ENCODE measurements around the gene KCNC2. TPM values are rescaled to one million over a fixed set of nuclear protein-coding genes. Genes with fewer than 3 reads are reported as not detected.

Gene KCNC2
- polyA plus RNA-seq, 1 donor from 2014 or later, result 7.4 TPM

DNA sequence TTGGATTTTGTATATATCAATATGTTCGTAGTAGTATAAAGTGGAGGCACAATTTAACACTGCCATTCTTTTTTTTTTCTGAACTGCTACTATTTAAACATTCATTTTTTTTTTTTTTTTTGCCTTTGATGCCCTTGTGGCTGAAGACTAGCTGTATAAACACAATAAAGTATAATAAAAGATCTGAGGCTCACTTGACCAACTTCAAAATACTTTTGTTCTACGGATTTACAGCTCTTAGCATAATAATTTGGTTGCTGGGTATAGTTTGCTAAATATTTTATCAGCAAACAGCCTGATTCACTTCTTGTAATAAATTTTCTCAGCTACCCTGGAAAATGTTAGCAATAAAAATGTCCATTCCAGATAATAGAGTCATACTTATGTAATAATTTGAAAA lies 128.3 kb downstream of the KCNC2 start:
- no peak overlapping the region for H3K4me2 ChIP-seq (ENCODE audit: low read length)
- H3K27me3 ChIP-seq (ENCODE audit: insufficient read depth, low read depth, low read length), result no peaks in the 10 kb centered on the region
- TF ChIP-seq POLR2AphosphoS5 (IDR thresholded peaks at IDR 0.05) (no peak), MXI1 (conservative IDR thresholded peaks at IDR 0.05; ENCODE audit: poor library complexity, severe bottlenecking) (no peak), EZH2 (IDR thresholded peaks at IDR 0.05; ENCODE audit: borderline replicate concordance, insufficient read depth, low read length, poor library complexity, severe bottlenecking) (no peak), EP300 (conservative IDR thresholded peaks at IDR 0.05; ENCODE audit: poor library complexity, severe bottlenecking) (no peak), SMC3 (conservative IDR thresholded peaks at IDR 0.05; ENCODE audit: poor library complexity) (no peak), RAD21 (conservative IDR thresholded peaks at IDR 0.05) (no peak), TAF1 (IDR thresholded peaks at IDR 0.05; ENCODE audit: low read depth) (no peak)
- TF ChIP-seq, protein P1, sequence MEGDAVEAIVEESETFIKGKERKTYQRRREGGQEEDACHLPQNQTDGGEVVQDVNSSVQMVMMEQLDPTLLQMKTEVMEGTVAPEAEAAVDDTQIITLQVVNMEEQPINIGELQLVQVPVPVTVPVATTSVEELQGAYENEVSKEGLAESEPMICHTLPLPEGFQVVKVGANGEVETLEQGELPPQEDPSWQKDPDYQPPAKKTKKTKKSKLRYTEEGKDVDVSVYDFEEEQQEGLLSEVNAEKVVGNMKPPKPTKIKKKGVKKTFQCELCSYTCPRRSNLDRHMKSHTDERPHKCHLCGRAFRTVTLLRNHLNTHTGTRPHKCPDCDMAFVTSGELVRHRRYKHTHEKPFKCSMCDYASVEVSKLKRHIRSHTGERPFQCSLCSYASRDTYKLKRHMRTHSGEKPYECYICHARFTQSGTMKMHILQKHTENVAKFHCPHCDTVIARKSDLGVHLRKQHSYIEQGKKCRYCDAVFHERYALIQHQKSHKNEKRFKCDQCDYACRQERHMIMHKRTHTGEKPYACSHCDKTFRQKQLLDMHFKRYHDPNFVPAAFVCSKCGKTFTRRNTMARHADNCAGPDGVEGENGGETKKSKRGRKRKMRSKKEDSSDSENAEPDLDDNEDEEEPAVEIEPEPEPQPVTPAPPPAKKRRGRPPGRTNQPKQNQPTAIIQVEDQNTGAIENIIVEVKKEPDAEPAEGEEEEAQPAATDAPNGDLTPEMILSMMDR (IDR thresholded peaks at IDR 0.05; ENCODE audit: poor library complexity, severe bottlenecking), result no peak
- TF ChIP-seq, protein P2, sequence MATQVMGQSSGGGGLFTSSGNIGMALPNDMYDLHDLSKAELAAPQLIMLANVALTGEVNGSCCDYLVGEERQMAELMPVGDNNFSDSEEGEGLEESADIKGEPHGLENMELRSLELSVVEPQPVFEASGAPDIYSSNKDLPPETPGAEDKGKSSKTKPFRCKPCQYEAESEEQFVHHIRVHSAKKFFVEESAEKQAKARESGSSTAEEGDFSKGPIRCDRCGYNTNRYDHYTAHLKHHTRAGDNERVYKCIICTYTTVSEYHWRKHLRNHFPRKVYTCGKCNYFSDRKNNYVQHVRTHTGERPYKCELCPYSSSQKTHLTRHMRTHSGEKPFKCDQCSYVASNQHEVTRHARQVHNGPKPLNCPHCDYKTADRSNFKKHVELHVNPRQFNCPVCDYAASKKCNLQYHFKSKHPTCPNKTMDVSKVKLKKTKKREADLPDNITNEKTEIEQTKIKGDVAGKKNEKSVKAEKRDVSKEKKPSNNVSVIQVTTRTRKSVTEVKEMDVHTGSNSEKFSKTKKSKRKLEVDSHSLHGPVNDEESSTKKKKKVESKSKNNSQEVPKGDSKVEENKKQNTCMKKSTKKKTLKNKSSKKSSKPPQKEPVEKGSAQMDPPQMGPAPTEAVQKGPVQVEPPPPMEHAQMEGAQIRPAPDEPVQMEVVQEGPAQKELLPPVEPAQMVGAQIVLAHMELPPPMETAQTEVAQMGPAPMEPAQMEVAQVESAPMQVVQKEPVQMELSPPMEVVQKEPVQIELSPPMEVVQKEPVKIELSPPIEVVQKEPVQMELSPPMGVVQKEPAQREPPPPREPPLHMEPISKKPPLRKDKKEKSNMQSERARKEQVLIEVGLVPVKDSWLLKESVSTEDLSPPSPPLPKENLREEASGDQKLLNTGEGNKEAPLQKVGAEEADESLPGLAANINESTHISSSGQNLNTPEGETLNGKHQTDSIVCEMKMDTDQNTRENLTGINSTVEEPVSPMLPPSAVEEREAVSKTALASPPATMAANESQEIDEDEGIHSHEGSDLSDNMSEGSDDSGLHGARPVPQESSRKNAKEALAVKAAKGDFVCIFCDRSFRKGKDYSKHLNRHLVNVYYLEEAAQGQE (IDR thresholded peaks at IDR 0.05; ENCODE audit: borderline replicate concordance), result no peak
- no peak overlapping the region for H2AFZ ChIP-seq (ENCODE audit: low read depth, low read length)
- H3K9me2 ChIP-seq (ENCODE audit: insufficient read depth, low read length), result no peaks in the 10 kb centered on the region
- no peaks in the 10 kb centered on the region for H4K20me1 ChIP-seq (ENCODE audit: insufficient read depth)
- no peaks in the 10 kb centered on the region for H3K36me3 ChIP-seq (ENCODE audit: insufficient read depth, low read length)
- no peak overlapping the region for H3K4me3 ChIP-seq (ENCODE audit: low read length)
- no peaks in the 10 kb centered on the region for H3K9me3 ChIP-seq (ENCODE audit: low read length)
- H3K79me2 ChIP-seq (replicated peaks; ENCODE audit: insufficient read depth, low read length), result no peaks in the 10 kb centered on the region
- no peak overlapping the region for H3K9ac ChIP-seq (ENCODE audit: low read length)
- no peaks in the 10 kb centered on the region for H3F3A ChIP-seq (ENCODE audit: insufficient read depth, low read length, poor library complexity, severe bottlenecking)
- H3K27ac ChIP-seq (ENCODE audit: low read length), result no peak overlapping the region

GRCh38 chr12:75080582-75080981 lies 129.1 kb downstream of the KCNC2 start:
- no peak overlapping the region for H2AFZ ChIP-seq (ENCODE audit: low read depth, low read length)
- no peak overlapping the region for H3K4me2 ChIP-seq (ENCODE audit: low read length)
- H3K9ac ChIP-seq (ENCODE audit: low read length), result no peak overlapping the region
- no peaks in the 10 kb centered on the region for H4K20me1 ChIP-seq (ENCODE audit: insufficient read depth)
- no peak overlapping the region for H3K27ac ChIP-seq (ENCODE audit: low read length)
- H3K9me3 ChIP-seq (ENCODE audit: low read length), result no peaks in the 10 kb centered on the region
- H3K4me3 ChIP-seq (ENCODE audit: low read length), result no peak overlapping the region
- no peaks in the 10 kb centered on the region for H3F3A ChIP-seq (ENCODE audit: insufficient read depth, low read length, poor library complexity, severe bottlenecking)
- no peaks in the 10 kb centered on the region for H3K79me2 ChIP-seq (replicated peaks; ENCODE audit: insufficient read depth, low read length)
- no peaks in the 10 kb centered on the region for H3K36me3 ChIP-seq (ENCODE audit: insufficient read depth, low read length)
- H3K27me3 ChIP-seq (ENCODE audit: insufficient read depth, low read depth, low read length), result no peaks in the 10 kb centered on the region
- no peaks in the 10 kb centered on the region for H3K9me2 ChIP-seq (ENCODE audit: insufficient read depth, low read length)
- TF ChIP-seq, protein P1 (IDR thresholded peaks at IDR 0.05; ENCODE audit: poor library complexity, severe bottlenecking), result no peak
- TF ChIP-seq EZH2 (IDR thresholded peaks at IDR 0.05; ENCODE audit: borderline replicate concordance, insufficient read depth, low read length, poor library complexity, severe bottlenecking), result no peak
- no peak for TF ChIP-seq POLR2AphosphoS5 (IDR thresholded peaks at IDR 0.05)
- no peak for TF ChIP-seq SMC3 (conservative IDR thresholded peaks at IDR 0.05; ENCODE audit: poor library complexity)
- no peak for TF ChIP-seq MXI1 (conservative IDR thresholded peaks at IDR 0.05; ENCODE audit: poor library complexity, severe bottlenecking)
- no peak for TF ChIP-seq TAF1 (IDR thresholded peaks at IDR 0.05; ENCODE audit: low read depth)
